ENCODE data around the gene RPS6KA5. TPM values are rescaled to one million over a fixed set of nuclear protein-coding genes. Genes with fewer than 3 reads are reported as not detected.

Gene RPS6KA5
- total RNA-seq, 1 donor from 2014 or later, result 1.8 TPM

DNA sequence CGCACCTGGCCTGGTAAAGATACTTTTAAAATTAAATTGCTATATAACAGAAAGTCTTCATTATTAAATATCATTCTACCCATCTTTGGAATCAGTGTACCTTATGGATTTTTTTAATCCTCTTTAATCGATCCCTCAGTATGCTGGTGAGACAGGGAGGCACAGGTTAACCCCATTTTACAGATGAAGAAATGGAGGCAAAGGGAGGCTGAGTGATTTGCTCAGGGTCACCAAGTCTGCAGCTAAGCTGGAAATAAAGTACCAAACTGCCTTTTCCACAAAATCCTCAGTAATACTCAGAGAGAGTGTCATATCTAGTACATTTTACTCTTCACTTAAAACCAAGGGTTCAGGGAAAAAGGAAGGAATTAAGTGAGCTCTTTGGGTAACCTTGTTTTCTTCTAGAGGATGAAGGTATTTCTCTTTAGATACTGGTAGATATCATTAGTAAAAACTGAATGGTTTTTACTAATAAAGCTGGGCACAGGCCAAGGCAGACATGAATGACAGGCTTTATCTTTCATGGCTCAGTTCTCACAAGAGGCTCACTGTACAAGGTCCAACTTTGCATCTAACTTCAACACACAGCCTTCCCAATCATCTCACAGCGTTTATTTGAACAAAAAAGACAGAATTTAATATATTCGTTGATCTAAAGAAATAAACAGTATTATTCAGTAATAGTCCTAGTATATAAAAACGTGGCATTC lies 209.0 kb downstream of the RPS6KA5 start:
- H3K4me3 ChIP-seq (ENCODE audit: low read depth, low read length), result no peak overlapping the region
- FAIRE-seq, result no peak
- DNase-seq (ENCODE audit: low read depth), result no peak
- no peaks in the 10 kb centered on the region for H3K27me3 ChIP-seq (ENCODE audit: control insufficient read depth, insufficient read depth, low read length)
- TF ChIP-seq, protein P1, sequence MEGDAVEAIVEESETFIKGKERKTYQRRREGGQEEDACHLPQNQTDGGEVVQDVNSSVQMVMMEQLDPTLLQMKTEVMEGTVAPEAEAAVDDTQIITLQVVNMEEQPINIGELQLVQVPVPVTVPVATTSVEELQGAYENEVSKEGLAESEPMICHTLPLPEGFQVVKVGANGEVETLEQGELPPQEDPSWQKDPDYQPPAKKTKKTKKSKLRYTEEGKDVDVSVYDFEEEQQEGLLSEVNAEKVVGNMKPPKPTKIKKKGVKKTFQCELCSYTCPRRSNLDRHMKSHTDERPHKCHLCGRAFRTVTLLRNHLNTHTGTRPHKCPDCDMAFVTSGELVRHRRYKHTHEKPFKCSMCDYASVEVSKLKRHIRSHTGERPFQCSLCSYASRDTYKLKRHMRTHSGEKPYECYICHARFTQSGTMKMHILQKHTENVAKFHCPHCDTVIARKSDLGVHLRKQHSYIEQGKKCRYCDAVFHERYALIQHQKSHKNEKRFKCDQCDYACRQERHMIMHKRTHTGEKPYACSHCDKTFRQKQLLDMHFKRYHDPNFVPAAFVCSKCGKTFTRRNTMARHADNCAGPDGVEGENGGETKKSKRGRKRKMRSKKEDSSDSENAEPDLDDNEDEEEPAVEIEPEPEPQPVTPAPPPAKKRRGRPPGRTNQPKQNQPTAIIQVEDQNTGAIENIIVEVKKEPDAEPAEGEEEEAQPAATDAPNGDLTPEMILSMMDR (IDR thresholded peaks at IDR 0.05; ENCODE audit: insufficient read depth, low read length, severe bottlenecking), result no peak
- no peaks in the 10 kb centered on the region for H3K36me3 ChIP-seq (ENCODE audit: control insufficient read depth, insufficient read depth, low read length)

DNA sequence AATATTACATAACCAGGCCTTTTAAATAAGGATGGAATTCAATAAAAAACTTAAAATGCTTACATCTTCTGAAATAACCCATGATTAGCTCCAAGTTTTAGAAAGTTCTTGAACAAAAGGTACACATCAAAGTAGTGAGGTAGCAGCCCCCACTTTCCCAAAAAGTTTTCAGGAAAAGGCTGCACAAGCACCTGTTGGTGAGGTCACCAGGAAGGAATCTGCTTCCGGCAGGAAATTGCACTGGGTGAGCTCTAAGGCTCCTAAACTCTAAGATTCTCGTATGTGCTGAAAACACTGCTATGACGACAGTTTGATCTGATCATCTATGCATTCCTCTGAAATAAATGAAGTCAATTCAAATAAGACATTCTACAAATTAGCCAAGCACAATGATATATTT lies 210.0 kb downstream of the RPS6KA5 start:
- Histone ChIP-seq H3K27me3 (ENCODE audit: control insufficient read depth, insufficient read depth, low read length) (no peaks in the 10 kb centered on the region), H3K36me3 (ENCODE audit: control insufficient read depth, insufficient read depth, low read length) (no peaks in the 10 kb centered on the region), H3K4me3 (ENCODE audit: low read depth, low read length) (no peak overlapping the region)
- FAIRE-seq (no peak), DNase-seq (ENCODE audit: low read depth) (peak; percentile 68)
- TF ChIP-seq, protein P1 (IDR thresholded peaks at IDR 0.05; ENCODE audit: insufficient read depth, low read length, severe bottlenecking), result no peak

DNA sequence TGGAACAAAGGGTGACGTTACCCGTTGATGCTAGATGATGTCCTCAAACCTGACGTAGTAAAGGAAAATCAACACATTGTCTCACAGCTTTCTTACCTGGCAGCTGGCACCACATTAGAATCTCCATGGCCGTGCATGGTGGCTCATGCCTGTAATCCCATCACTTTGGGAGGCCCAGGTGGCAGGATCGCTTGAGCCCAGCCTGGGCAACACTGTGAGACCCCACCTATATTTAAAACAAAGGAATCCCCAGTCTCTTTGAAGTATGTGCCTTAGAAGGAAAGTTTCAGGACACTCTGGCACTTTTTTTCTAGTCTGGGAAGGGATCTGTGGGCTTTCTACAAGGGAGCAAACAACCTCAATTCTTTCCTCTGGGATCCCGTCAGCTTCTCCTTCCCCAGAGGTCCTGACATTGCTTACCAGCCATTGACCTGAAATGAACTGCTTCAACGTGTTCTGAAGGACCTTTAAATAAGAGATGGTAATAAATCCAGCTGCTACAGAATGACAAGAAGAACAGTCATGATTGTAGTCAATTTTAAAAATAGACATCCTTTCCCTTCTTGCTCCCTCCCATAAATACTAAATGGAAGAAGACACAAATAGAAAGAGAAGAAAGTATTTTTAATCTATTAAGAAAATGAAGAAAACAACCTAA lies 210.5 kb downstream of the RPS6KA5 start:
- Histone ChIP-seq H3K27me3 (ENCODE audit: control insufficient read depth, insufficient read depth, low read length) (no peaks in the 10 kb centered on the region), H3K4me3 (ENCODE audit: low read depth, low read length) (no peak overlapping the region), H3K36me3 (ENCODE audit: control insufficient read depth, insufficient read depth, low read length) (no peaks in the 10 kb centered on the region)
- FAIRE-seq (no peak), DNase-seq (ENCODE audit: low read depth) (no peak)
- TF ChIP-seq, protein P1 (IDR thresholded peaks at IDR 0.05; ENCODE audit: insufficient read depth, low read length, severe bottlenecking), result no peak

DNA sequence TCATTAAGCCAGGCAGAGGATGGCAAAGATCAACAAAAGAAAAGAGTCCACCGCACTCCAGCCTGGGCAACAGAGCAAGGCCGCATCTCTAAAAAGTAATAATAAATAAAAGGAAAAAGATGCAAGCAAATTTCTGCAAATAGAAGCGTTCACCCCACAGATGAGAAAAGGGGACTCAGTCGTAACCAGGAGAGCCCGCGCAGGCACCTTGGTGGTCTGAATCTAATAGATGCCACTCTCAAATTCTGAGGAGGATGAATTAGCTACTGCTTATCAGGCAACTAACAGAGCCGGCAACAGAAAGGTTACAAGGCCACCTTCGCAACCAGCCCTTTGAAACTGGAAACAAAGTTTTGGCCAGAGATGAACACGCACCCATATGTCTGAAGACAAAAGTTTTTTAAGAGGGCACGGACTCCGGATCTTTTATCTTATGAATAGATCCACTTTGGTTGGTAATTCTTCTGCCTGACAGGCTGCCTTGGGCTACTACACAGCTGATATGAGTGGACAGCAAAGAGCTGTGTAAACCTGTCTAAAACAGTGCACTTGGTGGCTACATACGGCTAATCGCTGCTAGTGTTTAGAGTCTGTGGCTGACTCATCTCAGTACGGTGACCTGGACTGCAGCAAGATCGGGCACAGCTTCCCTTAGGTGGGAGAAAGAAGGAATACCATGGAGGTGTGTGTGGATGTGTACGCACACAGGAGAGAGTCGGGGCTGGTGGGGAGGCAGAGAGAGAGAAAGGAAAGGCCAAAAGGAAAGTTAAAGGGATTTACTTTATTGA lies 211.3 kb downstream of the RPS6KA5 start:
- no peaks in the 10 kb centered on the region for H3K27me3 ChIP-seq (ENCODE audit: control insufficient read depth, insufficient read depth, low read length)
- H3K36me3 ChIP-seq (ENCODE audit: control insufficient read depth, insufficient read depth, low read length), result no peaks in the 10 kb centered on the region
- FAIRE-seq, result no peak
- TF ChIP-seq, protein P1 (IDR thresholded peaks at IDR 0.05; ENCODE audit: insufficient read depth, low read length, severe bottlenecking), result no peak
- DNase-seq (ENCODE audit: low read depth), result peak; percentile 51
- H3K4me3 ChIP-seq (ENCODE audit: low read depth, low read length), result no peak overlapping the region

DNA sequence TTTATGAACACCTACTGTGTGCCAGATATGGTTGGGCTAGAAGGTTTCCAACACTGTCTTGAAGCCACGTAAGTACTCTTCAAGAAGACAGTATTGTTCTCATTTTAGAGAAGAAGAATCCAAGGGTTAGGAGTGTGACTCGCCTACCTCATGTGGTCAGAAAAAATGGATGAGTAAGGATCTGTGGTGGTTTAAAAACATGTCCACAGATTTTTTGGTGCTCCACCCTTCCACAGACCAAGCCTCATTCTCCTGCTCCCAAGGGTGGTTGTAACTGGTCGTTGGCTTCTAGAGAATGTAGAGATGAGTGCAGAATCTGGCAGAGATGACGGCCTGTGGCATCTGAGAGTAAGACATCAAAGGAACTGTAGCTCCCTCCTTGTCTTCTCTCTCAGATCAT lies 213.9 kb downstream of the RPS6KA5 start:
- H3K36me3 ChIP-seq (ENCODE audit: control insufficient read depth, insufficient read depth, low read length), result no peaks in the 10 kb centered on the region
- DNase-seq (ENCODE audit: low read depth) (peak; percentile 65), FAIRE-seq (no peak)
- TF ChIP-seq, protein P1 (IDR thresholded peaks at IDR 0.05; ENCODE audit: insufficient read depth, low read length, severe bottlenecking), result no peak
- H3K4me3 ChIP-seq (ENCODE audit: low read depth, low read length), result no peak overlapping the region
- H3K27me3 ChIP-seq (ENCODE audit: control insufficient read depth, insufficient read depth, low read length), result no peaks in the 10 kb centered on the region

All from bronchial epithelial cell (primary cell).